ENCODE results near the gene CLTB. TPM values are rescaled to one million over a fixed set of nuclear protein-coding genes. Genes with fewer than 3 reads are reported as not detected.

Gene CLTB
- total RNA-seq, 1 experiment from 2014 or later: 163 TPM

- DNase-seq (ENCODE audit: low spot score): no peak
- in situ Hi-C loops (cut with HindIII; ENCODE audit: low sequenced_read_pairs): no loop called here
Observed at GRCh38 chr5:176362233-176362490, 54.2 kb downstream of the CLTB start.

GRCh38 chr5:176361437-176362232 lies 54.7 kb downstream of the CLTB start, which contains the start of gene KIAA1191:
Gene KIAA1191, minus strand, starts transcription at chr5:176361764. Its CDS starts 2,256 bp downstream, at chr5:176359508.
- in situ Hi-C loops (cut with HindIII; ENCODE audit: low sequenced_read_pairs): no loop called here
- peak; percentile 92 for DNase-seq (ENCODE audit: low spot score)

DNA sequence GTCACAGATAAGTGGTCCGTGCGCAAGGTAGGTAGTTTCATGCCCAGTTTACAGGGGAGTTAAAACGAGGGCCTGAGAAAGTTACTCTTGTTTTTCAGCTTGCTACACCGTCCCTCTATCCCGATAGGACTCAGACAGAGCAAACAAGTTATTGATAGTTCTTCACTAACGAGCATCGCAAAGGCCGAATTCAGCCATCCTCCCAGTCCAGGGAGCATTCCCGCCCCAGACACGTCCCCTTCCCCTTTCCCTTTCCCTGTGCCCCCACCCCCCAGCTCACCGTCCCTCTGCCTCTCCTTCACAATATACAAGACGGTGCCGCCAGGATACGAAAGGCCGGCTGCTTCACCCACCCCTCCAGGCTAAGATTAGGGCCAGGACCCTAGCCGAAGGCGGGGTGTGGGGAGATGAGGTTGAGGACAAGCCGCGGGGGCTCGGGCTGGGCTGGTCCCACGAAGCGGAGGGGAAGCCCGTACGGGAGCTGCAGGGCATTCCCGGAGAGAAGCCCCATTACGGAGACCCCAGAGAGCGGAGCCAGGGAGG lies 55.4 kb downstream of the CLTB start:
- no peak for DNase-seq (ENCODE audit: low spot score)
- in situ Hi-C loops (cut with HindIII; ENCODE audit: low sequenced_read_pairs): no loop called here

- in situ Hi-C loops (cut with HindIII; ENCODE audit: low sequenced_read_pairs): no loop called here
- no peak for DNase-seq (ENCODE audit: low spot score)
Observed at GRCh38 chr5:176359658-176360057, 56.7 kb downstream of the CLTB start.

DNA sequence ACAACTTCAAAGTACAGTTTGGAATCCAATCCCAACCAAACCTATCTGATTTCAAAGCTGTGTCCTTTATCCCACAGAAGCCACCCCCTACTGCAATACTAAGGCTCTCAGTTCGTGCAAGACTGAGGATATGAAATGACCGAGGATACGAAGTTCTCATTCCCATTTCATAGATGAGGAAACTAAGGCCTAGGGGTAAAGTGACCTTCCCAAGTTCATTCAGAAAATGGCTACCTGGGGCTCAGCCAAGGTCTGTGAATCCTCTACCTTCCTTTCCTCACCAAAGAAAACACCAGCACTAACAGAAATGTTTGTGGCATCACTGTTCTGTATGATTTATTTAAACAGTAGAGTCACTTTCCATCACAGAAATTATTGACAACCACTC lies 60.2 kb downstream of the CLTB start:
- no peak for DNase-seq (ENCODE audit: low spot score)
- in situ Hi-C loops (cut with HindIII; ENCODE audit: low sequenced_read_pairs): no loop called here

DNA sequence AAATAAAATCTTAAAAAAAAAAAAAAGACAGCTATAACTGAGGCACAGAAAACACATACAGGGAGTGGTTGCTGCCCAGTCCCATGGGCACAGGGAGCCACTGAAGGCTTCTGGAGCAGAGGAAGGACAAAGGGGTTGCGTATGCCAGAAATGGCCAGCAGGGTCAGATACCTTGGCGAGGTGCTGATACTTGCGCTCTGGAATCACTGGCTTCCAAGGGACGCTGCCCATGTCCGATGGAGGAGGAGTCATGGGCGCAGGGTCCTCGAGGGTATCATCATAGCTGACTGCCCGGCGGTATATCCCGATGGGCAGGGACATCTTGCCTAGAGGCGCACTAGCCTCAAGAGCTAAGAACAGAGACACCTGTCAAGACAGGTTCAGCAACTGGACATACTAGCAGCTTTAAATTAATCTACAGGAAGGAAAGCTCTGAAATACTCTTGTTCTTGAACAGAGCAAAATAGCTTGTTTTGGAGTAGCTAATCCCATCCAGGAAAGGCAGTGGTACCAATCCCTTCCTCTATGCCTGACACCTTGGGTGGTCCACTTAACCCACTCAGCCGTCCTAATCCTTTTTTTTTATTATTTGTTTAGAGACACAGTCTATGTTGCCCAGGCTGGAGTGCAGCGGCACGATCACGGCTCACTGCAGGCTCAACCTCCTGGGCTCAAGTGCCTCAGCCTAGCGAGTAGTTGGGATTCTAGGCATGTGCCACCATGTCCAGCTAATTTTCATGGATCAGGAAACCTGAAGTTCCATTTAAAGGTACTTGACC lies 60.8 kb downstream of the CLTB start:
- peak; percentile 10 for DNase-seq (ENCODE audit: low spot score)
- in situ Hi-C loops (cut with HindIII; ENCODE audit: low sequenced_read_pairs): no loop called here

DNA sequence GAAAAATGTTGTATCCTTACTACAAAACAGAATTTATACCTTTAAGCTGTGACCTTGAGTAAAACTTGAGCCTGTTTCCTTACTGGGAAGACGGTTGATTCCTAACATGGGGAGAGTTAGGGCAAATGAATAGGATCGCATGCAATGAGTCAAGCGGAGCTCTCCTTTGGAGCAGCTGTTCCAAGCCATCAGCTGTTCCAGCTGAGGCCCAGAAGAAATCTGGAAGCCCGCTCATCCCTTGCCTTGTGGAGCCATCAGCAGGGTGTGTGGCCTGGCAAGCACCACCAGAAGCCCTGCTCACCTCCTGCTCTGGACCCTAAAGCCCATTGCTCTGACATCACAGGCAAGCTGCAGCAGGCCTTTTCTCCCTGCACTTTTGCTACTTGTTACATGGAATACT lies 62.8 kb downstream of the CLTB start:
- no peak for DNase-seq (ENCODE audit: low spot score)
- in situ Hi-C loops (cut with HindIII; ENCODE audit: low sequenced_read_pairs): no loop called here

- no peak for DNase-seq (ENCODE audit: low spot score)
- in situ Hi-C loops (cut with HindIII; ENCODE audit: low sequenced_read_pairs): no loop called here
Observed at GRCh38 chr5:176352116-176352878, 64.0 kb downstream of the CLTB start.

- in situ Hi-C loops (cut with HindIII; ENCODE audit: low sequenced_read_pairs): no loop called here
- no peak for DNase-seq (ENCODE audit: low spot score)
Observed at GRCh38 chr5:176350416-176350815, 65.9 kb downstream of the CLTB start.

- no peak for DNase-seq (ENCODE audit: low spot score)
- in situ Hi-C loops (cut with HindIII; ENCODE audit: low sequenced_read_pairs): no loop called here
Observed at GRCh38 chr5:176342766-176343458, 73.4 kb downstream of the CLTB start.

Other genes starting within 250 kb of the CLTB start
- 8.4 and 11.8 TPM in 2 replicates for gene SIMC1, start 178.1 kb downstream of the CLTB start, total RNA-seq (2014; rRNA removed; shearing (Covaris generic))
- 112 and 117 TPM in 2 replicates for gene KIAA1191, start 54.8 kb downstream of the CLTB start, total RNA-seq (2014; rRNA removed; shearing (Covaris generic))
- gene ARL10, start 51.1 kb downstream of the CLTB start, total RNA-seq (2014; rRNA removed; shearing (Covaris generic)): 0.03 TPM in 1 of 2 replicates, not detected in the other
- 44.4 and 47.9 TPM in 2 replicates for gene NOP16, start 27.9 kb downstream of the CLTB start, total RNA-seq (2014; rRNA removed; shearing (Covaris generic))
- 119 and 175 TPM in 2 replicates for gene HIGD2A, start 27.8 kb downstream of the CLTB start, total RNA-seq (2014; rRNA removed; shearing (Covaris generic))
- 24.9 and 29.4 TPM in 2 replicates for gene FAF2, start 31.8 kb upstream of the CLTB start, total RNA-seq (2014; rRNA removed; shearing (Covaris generic))
- 4.0 and 6.7 TPM in 2 replicates for gene RNF44, start 120.9 kb upstream of the CLTB start, total RNA-seq (2014; rRNA removed; shearing (Covaris generic))
- gene CDHR2, start 132.8 kb upstream of the CLTB start, total RNA-seq (2014; rRNA removed; shearing (Covaris generic)): not detected in 2 replicates
- gene GPRIN1, start 193.6 kb upstream of the CLTB start, total RNA-seq (2014; rRNA removed; shearing (Covaris generic)): 15.3 and 19.9 TPM in 2 replicates
- 0.49 and 1.7 TPM in 2 replicates for gene SNCB, start 214.0 kb upstream of the CLTB start, total RNA-seq (2014; rRNA removed; shearing (Covaris generic))
- not detected in 2 replicates for gene EIF4E1B, start 214.1 kb upstream of the CLTB start, total RNA-seq (2014; rRNA removed; shearing (Covaris generic))
- 91.3 and 96.3 TPM in 2 replicates for gene TSPAN17, start 230.9 kb upstream of the CLTB start, total RNA-seq (2014; rRNA removed; shearing (Covaris generic))